Right atrium auricular region (tissue), 2 donors: Measurements from ENCODE around the gene PMPCA. TPM values are rescaled to one million over a fixed set of nuclear protein-coding genes. Genes with fewer than 3 reads are reported as not detected.

Experiments
- DNase-seq: peaks from one replicate; pipeline ENCODE4 v3.0.0-alpha.2; 2019; ENCODE audit warnings: low spot score
- H3K27ac ChIP-seq, 2 donors: fragments of 200-600 bp; sonication (generic); 1 replicate in 1 of 2; 2 replicates in 1 of 2; pipeline ENCODE4 v1.5.1; 2016 to 2019
- H3K27me3 ChIP-seq, 2 donors: fragments of 200-600 bp; sonication (generic); one replicate each; pipeline versions ENCODE4 v1.5.1 to v1.6.0; 2017 to 2019
- H3K36me3 ChIP-seq: fragments of 200-600 bp; sonication (generic); one replicate; pipeline ENCODE4 v1.5.1; 2016
- H3K4me1 ChIP-seq, 2 donors: fragments of 200-600 bp; sonication (generic); one replicate each; pipeline versions ENCODE4 v1.5.1 to v1.6.0; 2017 to 2019
- H3K4me3 ChIP-seq, 2 donors: fragments of 200-600 bp; sonication (generic); 1 replicate in 1 of 2; 2 replicates in 1 of 2; pipeline ENCODE4 v1.5.1; 2017 to 2019; ENCODE audit warnings: mild to moderate bottlenecking in 1 of 2, moderate library complexity in 1 of 2
- H3K9me3 ChIP-seq, 2 donors: fragments of 200-600 bp; sonication (generic); one replicate each; pipeline ENCODE4 v1.5.1; 2019
- CTCF ChIP-seq, 2 donors: fragments of 200-600 bp; sonication (generic); IDR thresholded peaks; one replicate each; pipeline ENCODE4 v1.5.1; 2019; ENCODE audit warnings: antibody characterized with exemption in 2 of 2
- total RNA-seq, 2 donors: library from RNA; depleted of rRNA; stranded (reverse); fragments of >200 nt; gene quantifications; one replicate each; pipeline ENCODE4 v1.1.0, GENCODE V29; 2016

Gene PMPCA
- total RNA-seq, 2 donors from 2014 or later = 40.8 to 47.4 TPM

- Histone ChIP-seq H3K36me3 (peaks cover 62% of the 10 kb centered on the region), H3K4me1 (peaks cover 0 to 4% of the 10 kb centered on the region in 2 donors), H3K27me3 (no peaks in the 10 kb centered on the region), H3K9me3 (no peaks in the 10 kb centered on the region), H3K4me3 (no peak overlapping the region), H3K27ac (no peak overlapping the region)
- no peak for TF ChIP-seq CTCF (IDR thresholded peaks at IDR 0.05)
- no peak for DNase-seq
Measured at GRCh38 chr9:136393531-136393930, 16.9 kb upstream of the PMPCA start.

- Histone ChIP-seq H3K9me3 (no peaks in the 10 kb centered on the region), H3K4me3 (no peak overlapping the region), H3K27ac (no peak overlapping the region), H3K27me3 (no peaks in the 10 kb centered on the region), H3K4me1 (peaks cover 0 to 13% of the 10 kb centered on the region in 2 donors), H3K36me3 (peaks cover 53% of the 10 kb centered on the region)
- no peak for DNase-seq
- TF ChIP-seq CTCF (IDR thresholded peaks at IDR 0.05) = no peak
Measured at GRCh38 chr9:136394312-136395019, 16.0 kb upstream of the PMPCA start.

DNA sequence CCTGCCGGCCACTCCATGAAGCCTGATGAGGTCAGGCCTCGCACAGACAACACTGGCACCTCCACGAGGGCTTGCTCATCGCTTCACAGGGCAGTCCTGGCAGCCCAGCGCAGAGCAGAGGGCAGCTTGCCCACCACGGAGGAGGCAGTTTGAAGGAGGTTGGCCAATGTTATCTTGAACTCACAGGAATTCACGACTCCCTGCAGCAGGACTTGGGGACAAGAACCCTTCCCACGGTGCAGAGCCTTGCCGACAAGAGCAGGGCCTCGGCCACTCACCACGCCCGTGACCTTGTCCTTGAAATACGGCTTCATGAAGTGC lies 15.5 kb upstream of the PMPCA start:
- peaks cover 50% of the 10 kb centered on the region for H3K36me3 ChIP-seq
- no peaks in the 10 kb centered on the region for H3K27me3 ChIP-seq
- DNase-seq = no peak
- H3K9me3 ChIP-seq = no peaks in the 10 kb centered on the region
- H3K4me1 ChIP-seq = peaks cover 0 to 15% of the 10 kb centered on the region in 2 donors
- no peak overlapping the region for H3K4me3 ChIP-seq
- H3K27ac ChIP-seq = no peak overlapping the region
- TF ChIP-seq CTCF (IDR thresholded peaks at IDR 0.05) = no peak

GRCh38 chr9:136395345-136396218 lies 14.9 kb upstream of the PMPCA start:
- peaks cover 0 to 19% of the 10 kb centered on the region in 2 donors for H3K4me1 ChIP-seq
- H3K4me3 ChIP-seq = no peak overlapping the region
- no peaks in the 10 kb centered on the region for H3K9me3 ChIP-seq
- peaks cover 50% of the 10 kb centered on the region for H3K36me3 ChIP-seq
- no peaks in the 10 kb centered on the region for H3K27me3 ChIP-seq
- no peak overlapping the region for H3K27ac ChIP-seq
- no peak for TF ChIP-seq CTCF (IDR thresholded peaks at IDR 0.05)
- no peak for DNase-seq

DNA sequence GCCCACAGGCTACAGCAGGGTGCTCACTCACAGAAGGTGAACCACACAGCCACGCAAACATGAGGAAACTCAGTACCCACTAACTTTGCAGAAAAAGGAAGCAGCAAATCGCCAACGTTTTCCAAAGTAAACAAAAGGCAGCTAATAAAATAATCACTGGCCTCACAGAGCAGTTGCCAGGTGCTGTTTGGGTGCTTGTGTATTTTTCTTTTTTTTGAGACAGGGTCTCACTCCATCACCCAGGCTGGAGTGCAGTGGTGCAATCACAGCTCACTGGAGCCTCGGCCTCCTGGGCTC lies 14.3 kb upstream of the PMPCA start:
- Histone ChIP-seq H3K27ac (no peak overlapping the region), H3K4me1 (peaks cover 0 to 21% of the 10 kb centered on the region in 2 donors), H3K4me3 (no peak overlapping the region), H3K27me3 (no peaks in the 10 kb centered on the region), H3K9me3 (no peaks in the 10 kb centered on the region), H3K36me3 (peaks cover 50% of the 10 kb centered on the region)
- no peak for TF ChIP-seq CTCF (IDR thresholded peaks at IDR 0.05)
- DNase-seq = no peak
